Astrocyte (in vitro differentiated cells and primary cell): Measurements from ENCODE around the gene SLC18A2. TPM values are rescaled to one million over a fixed set of nuclear protein-coding genes. Genes with fewer than 3 reads are reported as not detected.

Source experiments
- DNase-seq: peaks from one replicate; pipeline ENCODE4 v3.0.0-alpha.2; 2010; ENCODE audit warnings: low read depth
- FAIRE-seq: peaks from 2 replicates; lab custom pipeline; 2011; peaks lifted over from hg19 to GRCh38; lab: Jason Lieb, UNC
- H2AFZ ChIP-seq: 2 replicates; pipeline ENCODE4 v1.6.0; 2012; ENCODE audit warnings: low read depth, low read length, inconsistent platforms
- H3K27ac ChIP-seq: 2 replicates; pipeline ENCODE4 v1.5.1; 2011; ENCODE audit warnings: low read depth, low read length, inconsistent platforms
- H3K27me3 ChIP-seq: 2 replicates; pipeline ENCODE4 v1.6.0; 2011; ENCODE audit warnings: low read length, inconsistent platforms; ENCODE audit not compliant: insufficient read depth
- H3K36me3 ChIP-seq: 2 replicates; pipeline ENCODE4 v1.5.1; 2011; ENCODE audit warnings: low read length, inconsistent platforms; ENCODE audit not compliant: insufficient read depth
- H3K4me1 ChIP-seq: 2 replicates; pipeline ENCODE4 v1.5.1; 2011; ENCODE audit warnings: low read length, inconsistent platforms; ENCODE audit not compliant: insufficient read depth
- H3K4me2 ChIP-seq: 2 replicates; pipeline ENCODE4 v1.6.0; 2012; ENCODE audit warnings: low read length, inconsistent platforms
- H3K4me3 ChIP-seq: 2 replicates; pipeline ENCODE4 v1.5.1; 2011; ENCODE audit warnings: low read depth, mild to moderate bottlenecking, low read length, inconsistent platforms; ENCODE audit not compliant: insufficient read depth
- H3K79me2 ChIP-seq: 2 replicates; pipeline ENCODE4 v1.6.0; 2012; ENCODE audit warnings: mild to moderate bottlenecking, low read length, inconsistent platforms; ENCODE audit not compliant: insufficient read depth
- H3K9ac ChIP-seq: 2 replicates; pipeline ENCODE4 v1.6.0; 2012; ENCODE audit warnings: mild to moderate bottlenecking, low read length, inconsistent platforms
- H3K9me3 ChIP-seq: 2 replicates; pipeline ENCODE4 v1.5.1; 2012; ENCODE audit warnings: low read depth, mild to moderate bottlenecking, low read length, inconsistent platforms; ENCODE audit not compliant: insufficient read depth
- H4K20me1 ChIP-seq: 2 replicates; pipeline ENCODE4 v1.6.0; 2012; ENCODE audit warnings: low read length, inconsistent platforms; ENCODE audit not compliant: insufficient read depth
- H3K27ac Mint-ChIP-seq: one replicate; pipeline ENCODE4 v1.8.0; 2021; ENCODE audit warnings: mild to moderate bottlenecking, mixed read lengths; ENCODE audit not compliant: unreplicated experiment
- H3K27me3 Mint-ChIP-seq: one replicate; pipeline ENCODE4 v1.8.0; 2021; ENCODE audit warnings: low read depth, mixed read lengths; ENCODE audit not compliant: unreplicated experiment
- H3K36me3 Mint-ChIP-seq: one replicate; pipeline ENCODE4 v1.8.0; 2021; ENCODE audit warnings: low read depth, mixed read lengths; ENCODE audit not compliant: unreplicated experiment
- H3K4me1 Mint-ChIP-seq: one replicate; pipeline ENCODE4 v1.8.0; 2021; ENCODE audit warnings: low read depth, mixed read lengths; ENCODE audit not compliant: unreplicated experiment
- H3K4me3 Mint-ChIP-seq: one replicate; pipeline ENCODE4 v1.8.0; 2021; ENCODE audit warnings: mild to moderate bottlenecking, moderate library complexity, mixed read lengths; ENCODE audit not compliant: unreplicated experiment
- H3K9me3 Mint-ChIP-seq: one replicate; pipeline ENCODE4 v1.8.0; 2021; ENCODE audit warnings: mild to moderate bottlenecking, mixed read lengths; ENCODE audit not compliant: unreplicated experiment
- CTCF ChIP-seq: IDR thresholded peaks from 2 replicates; pipeline ENCODE4 v1.5.1; 2011; ENCODE audit warnings: low read depth, mild to moderate bottlenecking, inconsistent platforms, low read length, moderate library complexity; ENCODE audit not compliant: insufficient read depth
- EZH2 ChIP-seq: IDR thresholded peaks from 2 replicates; pipeline ENCODE4 v1.6.1; 2012; ENCODE audit warnings: mild to moderate bottlenecking, low read length, inconsistent platforms; ENCODE audit not compliant: insufficient read depth
- total RNA-seq: library from RNA; stranded (reverse); gene quantifications from 2 replicates; pipeline ENCODE4 v1.2.1, GENCODE V29; 2021

SLC18A2 gene
- total RNA-seq, 1 donor from 2014 or later: not detected

- Mint-ChIP-seq H3K4me3 (peak overlapping the region; percentile 73), H3K27ac (no peak overlapping the region), H3K36me3 (no peaks in the 10 kb centered on the region), H3K9me3 (peaks cover 12% of the 10 kb centered on the region), H3K27me3 (peaks cover 31% of the 10 kb centered on the region), H3K4me1 (peaks cover 2% of the 10 kb centered on the region)
- Histone ChIP-seq H3K4me3 (peak overlapping the region; percentile 54), H3K9me3 (peaks cover 3% of the 10 kb centered on the region), H3K36me3 (no peaks in the 10 kb centered on the region), H3K27me3 (peaks cover 26% of the 10 kb centered on the region), H3K4me1 (peaks cover 9% of the 10 kb centered on the region), H3K9ac (peak overlapping the region; percentile 64), H3K4me2 (peak overlapping the region; percentile 93), H3K79me2 (no peaks in the 10 kb centered on the region), H2AFZ (peak overlapping the region; percentile 99), H3K27ac (no peak overlapping the region), H4K20me1 (no peaks in the 10 kb centered on the region)
- FAIRE-seq: no peak
- DNase-seq: no peak
- no peak for TF ChIP-seq CTCF
- no peak for TF ChIP-seq EZH2
Measured at GRCh38 chr10:117216028-117216427, 24.9 kb upstream of the SLC18A2 start.

- Mint-ChIP-seq H3K36me3 (no peaks in the 10 kb centered on the region), H3K4me1 (peaks cover 8% of the 10 kb centered on the region), H3K4me3 (peak overlapping the region; percentile 81), H3K27ac (peak overlapping the region; percentile 26), H3K27me3 (peaks cover 31% of the 10 kb centered on the region), H3K9me3 (peaks cover 9% of the 10 kb centered on the region)
- peak overlapping the region; percentile 99 for H2AFZ ChIP-seq
- peaks cover 28% of the 10 kb centered on the region for H3K27me3 ChIP-seq
- peak overlapping the region; percentile 54 for H3K4me3 ChIP-seq
- no peak for TF ChIP-seq EZH2
- peak; percentile 82 for TF ChIP-seq CTCF
- peak; percentile 30 for DNase-seq
- H4K20me1 ChIP-seq: no peaks in the 10 kb centered on the region
- H3K36me3 ChIP-seq: no peaks in the 10 kb centered on the region
- H3K4me1 ChIP-seq: peaks cover 13% of the 10 kb centered on the region
- H3K27ac ChIP-seq: no peak overlapping the region
- peak overlapping the region; percentile 64 for H3K9ac ChIP-seq
- no peaks in the 10 kb centered on the region for H3K79me2 ChIP-seq
- peaks cover 3% of the 10 kb centered on the region for H3K9me3 ChIP-seq
- peak overlapping the region; percentile 93 for H3K4me2 ChIP-seq
- no peak for FAIRE-seq
Measured at GRCh38 chr10:117216611-117217195, 24.2 kb upstream of the SLC18A2 start.

- Histone ChIP-seq H3K9me3 (peaks cover 3% of the 10 kb centered on the region), H3K27me3 (peaks cover 28% of the 10 kb centered on the region), H4K20me1 (no peaks in the 10 kb centered on the region), H3K27ac (no peak overlapping the region), H3K4me1 (peaks cover 16% of the 10 kb centered on the region), H3K4me3 (peak overlapping the region; percentile 54), H3K4me2 (peak overlapping the region; percentile 93), H3K36me3 (no peaks in the 10 kb centered on the region), H3K79me2 (no peaks in the 10 kb centered on the region), H2AFZ (peak overlapping the region; percentile 99), H3K9ac (peak overlapping the region; percentile 58)
- DNase-seq (no peak), FAIRE-seq (no peak)
- peak overlapping the region; percentile 14 for H3K27ac Mint-ChIP-seq
- peak overlapping the region; percentile 81 for H3K4me3 Mint-ChIP-seq
- TF ChIP-seq EZH2 (no peak), CTCF (no peak)
- H3K4me1 Mint-ChIP-seq: peaks cover 8% of the 10 kb centered on the region
- no peaks in the 10 kb centered on the region for H3K36me3 Mint-ChIP-seq
- H3K27me3 Mint-ChIP-seq: peaks cover 31% of the 10 kb centered on the region
- peaks cover 7% of the 10 kb centered on the region for H3K9me3 Mint-ChIP-seq
Measured at GRCh38 chr10:117217196-117217761, 23.6 kb upstream of the SLC18A2 start.
